ENCODE results near the gene DYRK3. TPM values are rescaled to one million over a fixed set of nuclear protein-coding genes. Genes with fewer than 3 reads are reported as not detected.
A peak's percentile ranks its signal among the peaks of the same experiment; 100 is the strongest.

Gene DYRK3
- total RNA-seq, 2 experiments from 2014 or later = 5.2 to 5.3 TPM

DNA sequence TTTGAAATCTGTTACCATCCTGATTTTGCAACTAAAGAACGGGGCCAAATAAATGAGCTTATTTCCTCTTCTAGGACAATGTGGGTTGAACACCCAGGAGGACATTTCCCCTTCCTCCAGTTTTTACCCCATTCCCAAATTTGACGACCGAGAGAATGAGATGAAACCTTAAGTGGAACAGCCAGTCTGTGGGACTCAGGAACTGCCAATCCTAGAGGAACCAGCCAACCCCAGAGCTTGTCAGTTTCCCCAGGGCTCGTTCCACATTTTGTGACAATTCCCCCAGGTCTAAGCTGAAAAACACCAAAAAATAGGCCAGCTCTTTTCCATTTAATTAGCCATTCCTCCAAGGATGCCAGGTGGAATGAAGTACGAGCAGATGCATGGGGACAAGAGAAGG, 28.0 kb downstream of the DYRK3 start:
- H3K27me3 Mint-ChIP-seq = peaks cover 63% of the 10 kb centered on the region
- no peaks in the 10 kb centered on the region for H3K9me3 Mint-ChIP-seq
- no peak for DNase-seq
- H3K4me3 Mint-ChIP-seq = no peak overlapping the region
- peaks cover 26% of the 10 kb centered on the region for H3K4me1 Mint-ChIP-seq
- H3K36me3 Mint-ChIP-seq = no peaks in the 10 kb centered on the region
- H3K27ac Mint-ChIP-seq = no peak overlapping the region

DNA sequence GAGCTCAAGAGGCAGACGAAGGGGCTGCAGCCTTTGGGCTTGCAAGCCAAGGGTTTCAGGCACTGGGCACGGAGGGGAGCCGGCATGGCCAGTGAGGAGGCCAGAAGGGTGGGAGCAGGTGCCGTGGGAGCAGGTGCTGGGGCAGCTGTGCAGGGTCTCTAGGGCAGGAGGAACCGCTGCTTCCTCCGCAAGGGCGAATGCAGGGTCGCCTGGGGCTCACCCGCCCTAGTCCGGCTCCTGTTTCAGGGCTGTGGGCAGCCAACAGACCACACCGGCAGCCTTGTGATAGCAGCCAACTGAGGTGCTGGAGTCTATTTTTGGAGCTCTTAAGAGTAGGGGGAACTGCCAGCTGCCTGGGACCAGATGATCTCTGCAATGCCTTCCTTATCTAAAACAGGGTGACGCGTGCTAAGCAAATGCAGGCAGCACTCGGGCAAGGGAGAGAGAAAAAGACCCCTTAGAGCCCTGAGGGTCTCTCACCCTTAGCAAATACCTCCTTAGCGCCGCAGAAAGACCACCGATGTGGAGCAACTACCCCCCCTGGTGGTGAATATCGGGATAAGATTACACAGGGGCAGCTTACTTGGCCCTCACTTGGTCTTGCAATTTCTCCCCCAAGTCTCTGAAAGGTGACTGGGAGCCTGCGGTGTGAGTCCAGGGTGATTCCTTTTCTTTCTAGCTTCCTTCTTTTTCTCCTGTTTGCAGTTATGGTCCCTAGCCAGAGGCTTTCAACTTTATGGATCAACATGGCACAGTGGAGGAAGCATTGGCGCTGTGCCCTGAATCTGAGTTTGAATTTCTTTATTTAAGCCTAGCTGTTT, 28.7 kb downstream of the DYRK3 start:
- no peaks in the 10 kb centered on the region for H3K36me3 Mint-ChIP-seq
- peak; percentile 67 for DNase-seq
- H3K9me3 Mint-ChIP-seq = no peaks in the 10 kb centered on the region
- H3K4me3 Mint-ChIP-seq = no peak overlapping the region
- H3K27me3 Mint-ChIP-seq = peaks cover 58% of the 10 kb centered on the region
- H3K27ac Mint-ChIP-seq = no peak overlapping the region
- H3K4me1 Mint-ChIP-seq = peaks cover 22% of the 10 kb centered on the region

DNA sequence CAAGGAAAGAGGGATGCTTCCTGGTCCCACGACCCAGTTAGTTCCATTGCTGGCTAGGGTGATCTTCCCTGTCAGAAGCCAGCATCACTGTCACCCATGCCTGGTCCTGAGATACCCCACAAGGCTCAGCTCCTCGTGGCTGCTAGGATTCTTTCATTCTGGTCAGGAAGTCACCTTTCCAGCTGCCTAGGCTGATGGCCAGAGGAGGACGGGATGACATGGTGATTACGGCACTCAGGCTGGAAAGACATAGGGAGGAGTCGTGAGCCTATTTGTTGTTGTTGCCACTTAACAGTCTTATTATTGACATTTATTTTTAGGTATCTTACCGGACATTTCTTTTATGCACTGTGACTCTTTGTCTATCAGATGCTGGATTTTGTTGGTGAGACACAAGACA, 29.4 kb downstream of the DYRK3 start:
- no peaks in the 10 kb centered on the region for H3K9me3 Mint-ChIP-seq
- H3K36me3 Mint-ChIP-seq = no peaks in the 10 kb centered on the region
- H3K4me3 Mint-ChIP-seq = no peak overlapping the region
- peaks cover 22% of the 10 kb centered on the region for H3K4me1 Mint-ChIP-seq
- H3K27me3 Mint-ChIP-seq = peaks cover 52% of the 10 kb centered on the region
- H3K27ac Mint-ChIP-seq = no peak overlapping the region
- DNase-seq = no peak

DNA sequence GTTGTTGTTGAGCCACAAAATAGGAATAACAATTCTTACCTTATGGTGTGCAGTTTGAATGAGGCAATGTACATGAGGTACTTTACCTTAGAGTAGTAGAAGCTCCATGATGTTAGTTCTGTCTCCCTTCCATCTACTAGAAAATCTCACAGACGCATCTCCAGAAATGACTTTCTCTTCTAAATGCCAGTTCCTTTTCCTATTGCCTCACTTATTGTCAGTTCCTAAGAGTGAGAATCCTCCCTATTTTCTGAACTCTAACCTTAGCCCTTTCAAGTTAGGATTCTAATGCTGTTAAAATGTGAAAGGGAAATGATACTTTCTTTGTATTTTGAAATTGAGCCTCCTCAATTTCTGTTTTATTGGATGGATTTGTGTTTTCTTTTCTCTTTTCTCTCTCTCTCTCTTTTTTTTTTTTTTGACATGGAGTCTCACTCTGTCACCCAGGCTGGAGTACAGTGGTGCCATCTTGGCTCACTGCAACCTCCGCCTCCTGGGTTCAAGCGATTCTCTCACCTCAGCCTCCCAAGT, 30.8 kb downstream of the DYRK3 start:
- H3K27me3 Mint-ChIP-seq = peaks cover 39% of the 10 kb centered on the region
- no peak overlapping the region for H3K27ac Mint-ChIP-seq
- H3K36me3 Mint-ChIP-seq = no peaks in the 10 kb centered on the region

DNA sequence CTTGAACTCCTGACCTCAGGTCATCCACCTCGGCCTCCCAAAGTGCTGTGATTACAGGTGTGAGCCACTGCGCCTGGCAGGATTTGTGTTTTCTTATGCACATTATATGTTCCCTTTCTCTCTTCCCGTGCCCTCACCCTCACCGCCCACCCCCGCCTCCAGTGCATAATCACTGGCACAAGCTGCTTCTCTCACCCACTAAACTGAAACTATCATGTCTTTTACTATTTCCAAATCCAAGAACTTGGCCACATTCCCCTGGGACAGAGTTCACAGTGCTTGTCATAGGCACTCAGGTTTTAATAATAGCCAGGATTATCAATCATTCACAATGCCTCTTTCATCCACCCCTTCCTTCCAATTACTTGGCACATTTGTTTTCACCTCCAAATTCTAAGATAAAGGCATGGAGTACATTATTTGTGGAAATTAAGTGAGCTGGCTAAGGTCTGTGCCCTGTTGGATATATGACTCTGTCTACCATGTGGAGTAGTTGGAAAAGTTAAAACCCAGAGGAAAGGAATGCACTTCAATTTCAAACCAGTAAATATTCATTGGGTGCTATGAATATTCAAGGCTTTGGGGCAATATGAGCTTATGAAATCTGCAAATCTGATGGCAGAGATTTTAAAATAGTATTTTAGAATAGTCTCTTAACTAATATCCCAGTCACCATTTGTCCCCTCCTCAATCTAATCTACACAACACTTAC, 31.8 kb downstream of the DYRK3 start:
- no peak overlapping the region for H3K4me3 Mint-ChIP-seq
- no peaks in the 10 kb centered on the region for H3K9me3 Mint-ChIP-seq
- H3K4me1 Mint-ChIP-seq = peaks cover 21% of the 10 kb centered on the region
- H3K36me3 Mint-ChIP-seq = no peaks in the 10 kb centered on the region
- DNase-seq = no peak
- peaks cover 35% of the 10 kb centered on the region for H3K27me3 Mint-ChIP-seq
- H3K27ac Mint-ChIP-seq = no peak overlapping the region

More for the DNA sequence above, 30.8 kb downstream of the DYRK3 start:
- Mint-ChIP-seq H3K4me1 (peaks cover 22% of the 10 kb centered on the region), H3K9me3 (no peaks in the 10 kb centered on the region), H3K4me3 (no peak overlapping the region)
- no peak for DNase-seq

DNA sequence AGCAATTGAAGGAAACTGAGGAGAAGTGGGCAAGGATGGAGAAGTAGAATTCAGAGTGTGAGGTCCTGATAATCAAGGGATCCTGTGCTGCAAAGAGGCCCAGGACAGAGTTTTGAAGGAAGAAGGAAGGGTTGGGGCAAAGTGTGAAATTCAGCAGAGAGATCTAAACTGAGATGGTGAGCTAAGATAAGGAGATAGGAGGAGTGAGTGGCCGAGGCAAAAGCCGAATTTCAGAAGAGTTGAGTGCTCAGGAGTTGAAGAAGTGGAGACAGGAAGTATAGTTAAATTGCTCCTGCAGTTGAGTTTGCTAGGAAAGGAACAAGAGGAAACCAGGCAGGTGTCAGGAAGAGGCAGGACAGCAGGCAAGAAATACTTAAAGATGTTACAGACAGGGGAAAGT, 33.0 kb downstream of the DYRK3 start:
- Mint-ChIP-seq H3K36me3 (no peaks in the 10 kb centered on the region), H3K27ac (peak overlapping the region; percentile 13), H3K9me3 (no peaks in the 10 kb centered on the region), H3K27me3 (peaks cover 26% of the 10 kb centered on the region), H3K4me1 (peaks cover 9% of the 10 kb centered on the region), H3K4me3 (no peak overlapping the region)
- DNase-seq = no peak

DNA sequence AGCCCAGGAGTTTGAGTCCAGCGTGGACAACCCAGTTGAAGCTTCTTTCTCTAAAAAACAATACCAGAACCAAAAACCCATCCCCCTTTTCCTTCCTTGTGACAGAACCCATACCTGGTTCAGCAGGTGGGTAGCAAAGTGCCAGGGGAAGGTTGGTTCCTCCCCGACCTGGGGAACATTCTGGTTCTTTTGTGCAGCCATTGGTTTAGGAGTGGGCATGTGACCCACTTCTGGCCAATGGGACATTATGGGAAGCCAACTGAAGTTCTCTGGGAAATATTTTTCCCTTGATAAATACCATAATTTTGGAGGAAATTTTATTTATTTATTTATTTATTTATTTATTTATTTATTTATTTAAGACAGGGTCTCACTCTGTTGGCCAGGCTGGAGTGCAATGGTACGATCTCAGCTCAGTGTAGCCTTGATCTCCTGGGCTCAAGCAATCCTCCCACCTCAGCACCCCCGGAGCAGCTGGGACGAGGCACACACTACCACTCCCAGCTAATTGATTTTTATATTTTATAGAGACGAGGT, 33.6 kb downstream of the DYRK3 start:
- H3K36me3 Mint-ChIP-seq = no peaks in the 10 kb centered on the region
- H3K27ac Mint-ChIP-seq = no peak overlapping the region
- H3K4me3 Mint-ChIP-seq = no peak overlapping the region
- peaks cover 21% of the 10 kb centered on the region for H3K27me3 Mint-ChIP-seq
- no peaks in the 10 kb centered on the region for H3K9me3 Mint-ChIP-seq
- no peak for DNase-seq
- H3K4me1 Mint-ChIP-seq = peaks cover 5% of the 10 kb centered on the region

DNA sequence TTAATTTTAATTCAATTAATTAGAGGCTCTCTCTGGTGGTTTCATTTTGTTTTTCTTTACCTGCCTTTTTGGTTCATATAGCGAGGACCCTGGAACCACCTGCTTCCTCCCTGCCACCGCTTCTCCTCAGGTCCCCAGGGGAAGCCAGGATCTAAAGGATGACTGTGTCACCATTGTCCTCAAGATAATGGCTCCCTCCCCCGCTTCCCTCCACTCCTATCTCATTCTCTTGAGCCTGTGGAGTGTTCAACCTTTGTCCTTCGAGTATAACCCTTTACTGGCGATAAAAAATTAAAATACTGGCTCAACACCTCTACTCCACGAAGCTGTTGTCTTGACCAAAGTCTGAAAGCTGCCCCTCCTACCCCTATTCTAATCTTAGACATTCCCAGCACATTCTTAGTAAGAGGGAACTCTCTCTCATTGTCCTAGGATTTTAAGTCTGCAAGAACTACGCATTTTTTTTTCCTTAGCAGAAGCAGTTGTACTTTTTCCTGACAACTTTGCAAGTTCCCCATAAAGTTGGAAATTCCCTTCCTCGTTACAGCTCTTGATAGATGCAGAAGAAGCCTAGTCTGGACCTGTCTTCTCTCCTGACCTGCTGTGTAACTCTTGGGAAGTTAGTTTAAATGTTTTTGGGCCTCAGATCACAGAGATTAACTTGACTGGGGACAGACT, 36.8 kb downstream of the DYRK3 start:
- Mint-ChIP-seq H3K9me3 (no peaks in the 10 kb centered on the region), H3K4me1 (peaks cover 1% of the 10 kb centered on the region), H3K4me3 (no peak overlapping the region), H3K27ac (no peak overlapping the region), H3K27me3 (no peaks in the 10 kb centered on the region), H3K36me3 (no peaks in the 10 kb centered on the region)
- DNase-seq = no peak

DNA sequence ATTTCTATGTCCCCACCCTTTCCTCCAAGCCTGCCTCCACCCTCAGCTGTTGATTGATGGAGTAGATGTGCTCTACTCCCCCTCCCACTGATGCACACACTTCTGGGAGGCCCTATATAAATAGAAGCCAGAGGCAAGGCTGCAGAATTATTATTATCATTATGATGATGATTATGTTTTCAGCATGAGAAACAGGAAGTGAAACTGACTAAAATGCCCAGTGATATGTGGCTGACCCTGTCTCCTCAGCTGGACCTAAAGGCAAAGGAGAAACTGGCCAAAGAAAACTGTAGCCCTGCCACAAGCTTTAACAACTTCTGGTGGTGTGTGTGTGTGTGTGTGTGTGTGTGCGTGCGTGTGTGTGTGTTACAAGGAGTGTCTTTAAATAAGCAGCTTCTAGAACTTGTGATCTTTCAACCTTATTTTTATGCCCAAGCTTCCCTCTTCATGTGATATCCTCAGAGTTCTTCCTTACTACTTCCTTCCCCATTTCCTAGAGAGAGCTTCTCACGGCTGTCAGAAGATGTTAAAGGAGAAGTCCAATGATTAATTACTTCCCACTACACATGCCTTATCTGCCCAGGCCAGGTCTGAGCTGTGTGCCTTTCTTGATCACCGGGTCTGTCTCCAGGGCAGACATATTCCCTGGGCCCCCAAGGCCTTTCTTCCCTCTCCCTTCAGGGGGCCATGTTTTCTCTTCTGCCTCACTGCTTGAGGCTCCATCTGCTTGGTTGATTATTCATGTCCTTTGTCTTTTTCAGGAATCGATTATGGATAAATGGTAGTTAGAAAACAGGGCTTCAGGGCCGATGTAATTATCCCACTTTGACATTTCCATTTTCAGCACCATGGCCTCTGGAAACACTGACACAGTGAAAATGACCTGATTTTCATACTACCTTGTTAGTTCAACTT, 37.8 kb downstream of the DYRK3 start:
- Mint-ChIP-seq H3K27ac (no peak overlapping the region), H3K9me3 (no peaks in the 10 kb centered on the region), H3K27me3 (no peaks in the 10 kb centered on the region), H3K4me3 (no peak overlapping the region), H3K36me3 (no peaks in the 10 kb centered on the region), H3K4me1 (peaks cover 1% of the 10 kb centered on the region)
- no peak for DNase-seq

DNA sequence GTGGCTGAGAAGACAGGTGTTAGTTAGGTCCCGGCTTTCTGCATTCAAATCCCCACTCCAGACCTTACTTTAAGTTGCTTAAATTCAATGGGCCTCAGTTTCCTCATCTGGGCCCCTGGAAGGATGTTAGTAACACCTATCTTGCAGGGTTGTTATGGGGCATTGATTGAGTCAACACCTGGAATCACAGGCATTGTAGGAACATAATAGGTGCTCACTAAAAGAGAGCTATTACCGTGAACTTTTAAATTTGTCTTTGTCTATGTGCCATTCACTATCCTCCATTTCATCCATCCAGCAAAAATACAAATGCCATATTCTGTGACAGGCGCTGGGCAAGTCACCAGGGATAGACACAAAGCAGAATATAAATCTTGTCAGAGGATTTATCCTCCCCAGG, 38.9 kb downstream of the DYRK3 start:
- H3K36me3 Mint-ChIP-seq = no peaks in the 10 kb centered on the region
- no peak for DNase-seq
- no peak overlapping the region for H3K27ac Mint-ChIP-seq
- H3K4me1 Mint-ChIP-seq = peaks cover 4% of the 10 kb centered on the region
- H3K4me3 Mint-ChIP-seq = no peak overlapping the region
- no peaks in the 10 kb centered on the region for H3K27me3 Mint-ChIP-seq
- H3K9me3 Mint-ChIP-seq = no peaks in the 10 kb centered on the region

DNA sequence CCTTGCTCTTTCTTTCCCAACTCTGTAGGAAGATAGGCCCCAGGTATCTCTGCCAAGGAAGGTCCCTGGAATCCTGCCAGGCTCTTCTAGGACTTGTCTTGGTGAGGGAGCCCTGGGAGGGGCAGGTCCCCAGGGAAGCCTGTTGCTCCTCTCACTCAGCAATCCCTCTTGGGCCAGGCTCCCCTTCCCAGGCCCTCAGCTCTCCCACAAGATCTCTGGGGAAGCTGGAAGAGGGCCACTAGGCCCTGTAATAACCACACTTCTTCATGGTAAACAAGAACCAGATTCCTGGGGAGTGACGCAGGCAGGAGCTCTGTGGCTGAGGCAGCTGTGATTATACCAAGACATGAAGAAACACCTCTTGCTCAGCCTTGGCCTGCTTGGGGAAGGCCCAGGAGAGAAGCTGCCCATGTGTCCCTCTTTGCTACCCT, 39.4 kb downstream of the DYRK3 start:
- DNase-seq = no peak
- H3K4me3 Mint-ChIP-seq = no peak overlapping the region
- H3K36me3 Mint-ChIP-seq = no peaks in the 10 kb centered on the region
- H3K9me3 Mint-ChIP-seq = no peaks in the 10 kb centered on the region
- H3K27ac Mint-ChIP-seq = no peak overlapping the region
- no peaks in the 10 kb centered on the region for H3K27me3 Mint-ChIP-seq
- peaks cover 9% of the 10 kb centered on the region for H3K4me1 Mint-ChIP-seq

DNA sequence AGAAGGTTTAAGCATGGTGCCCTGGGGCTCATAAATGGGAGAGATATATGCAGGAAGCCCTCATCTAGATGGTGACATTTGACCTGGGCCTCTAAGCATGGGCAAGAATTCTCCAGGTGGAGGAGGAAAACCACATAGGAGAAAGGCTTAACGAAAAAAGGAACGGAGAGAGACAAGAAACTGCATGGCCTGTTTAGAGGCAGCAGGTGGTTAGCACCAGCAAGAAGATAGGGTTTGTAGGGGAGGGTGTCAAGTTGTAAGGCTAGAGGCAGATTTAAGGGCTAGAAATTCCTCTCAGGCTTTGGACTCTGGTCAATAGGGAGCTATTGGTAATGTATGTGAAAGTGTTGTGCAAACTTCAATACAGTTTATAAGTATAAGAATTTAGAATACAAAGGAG, 41.2 kb downstream of the DYRK3 start:
- no peak overlapping the region for H3K27ac Mint-ChIP-seq
- H3K9me3 Mint-ChIP-seq = no peaks in the 10 kb centered on the region
- no peak overlapping the region for H3K4me3 Mint-ChIP-seq
- H3K27me3 Mint-ChIP-seq = no peaks in the 10 kb centered on the region
- peaks cover 22% of the 10 kb centered on the region for H3K4me1 Mint-ChIP-seq
- H3K36me3 Mint-ChIP-seq = no peaks in the 10 kb centered on the region
- DNase-seq = no peak

DNA sequence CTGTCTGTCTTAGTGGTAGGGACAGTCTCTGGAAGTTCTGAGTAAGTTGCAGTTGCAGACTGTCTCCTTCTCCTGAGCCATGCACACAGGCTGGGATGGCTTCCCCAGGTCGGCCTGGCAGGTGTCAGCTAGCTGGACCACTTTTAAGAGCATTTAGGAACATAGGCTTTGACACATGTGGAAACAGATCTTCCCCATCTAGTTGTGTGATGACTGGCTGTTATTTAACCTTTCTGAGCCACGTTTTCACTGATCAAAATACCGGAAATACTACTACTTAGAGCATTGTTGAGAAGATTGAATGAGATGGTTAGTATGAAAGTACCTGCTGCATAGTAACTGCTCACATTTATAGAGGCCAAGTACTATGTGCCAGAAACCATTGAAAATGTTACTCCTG, 43.2 kb downstream of the DYRK3 start:
- H3K27ac Mint-ChIP-seq = no peak overlapping the region
- no peak overlapping the region for H3K4me3 Mint-ChIP-seq
- H3K36me3 Mint-ChIP-seq = no peaks in the 10 kb centered on the region
- no peak for DNase-seq
- peaks cover 27% of the 10 kb centered on the region for H3K4me1 Mint-ChIP-seq
- no peaks in the 10 kb centered on the region for H3K9me3 Mint-ChIP-seq
- no peaks in the 10 kb centered on the region for H3K27me3 Mint-ChIP-seq

DNA sequence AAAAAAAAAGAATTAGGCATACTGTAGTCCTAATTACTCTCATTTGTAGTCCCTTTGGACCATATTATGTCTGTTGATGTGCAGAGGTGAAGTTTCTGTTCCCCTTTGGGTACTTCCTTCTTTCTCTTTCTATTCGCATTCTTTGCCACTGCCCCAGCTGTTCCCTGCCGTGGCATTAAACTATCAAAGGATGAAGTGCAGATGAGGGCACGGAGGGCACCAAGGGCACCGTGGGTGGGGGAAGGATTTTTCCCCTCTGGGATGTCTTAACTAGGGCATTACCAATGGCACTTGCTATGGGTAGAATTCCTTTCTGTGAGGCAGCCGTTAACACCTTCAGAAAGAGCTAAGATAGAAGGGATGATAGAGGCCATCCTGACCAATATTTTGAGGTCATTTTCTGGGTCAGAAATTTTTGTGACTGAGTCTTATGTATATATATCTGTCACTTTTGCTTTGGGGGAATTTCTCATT, 44.4 kb downstream of the DYRK3 start:
- H3K27me3 Mint-ChIP-seq = peaks cover 3% of the 10 kb centered on the region
- no peaks in the 10 kb centered on the region for H3K36me3 Mint-ChIP-seq

More for the DNA sequence above, 44.4 kb downstream of the DYRK3 start:
- Mint-ChIP-seq H3K4me3 (no peak overlapping the region), H3K27ac (peak overlapping the region; percentile 41), H3K4me1 (peaks cover 34% of the 10 kb centered on the region), H3K9me3 (no peaks in the 10 kb centered on the region)
- DNase-seq = peak; percentile 24

Measured in activated naive CD8-positive, alpha-beta T cell treated with anti-CD3 and anti-CD28 coated beads for 36 hours (primary cell).